ENCODE results near the gene PRKCZ. TPM values are rescaled to one million over a fixed set of nuclear protein-coding genes. Genes with fewer than 3 reads are reported as not detected.

The PRKCZ gene
- total and polyA plus RNA-seq, 2 of the 4 experiments (the other 2 are of a cell fraction) = 2.0 to 3.5 TPM

GRCh38 chr1:2102753-2103152 is 52.5 kb downstream of the PRKCZ start:
- H4K20me1 ChIP-seq (ENCODE audit: insufficient read depth, low read length) = peaks cover 3% of the 10 kb centered on the region; the same call in 1 of the 2 replicates
- dilution Hi-C loops (cut with HindIII; ENCODE audit: low sequenced_read_pairs, unreplicated experiment) = no loop called here
- H2AK5ac ChIP-seq (ENCODE audit: low read depth, low read length) = no peak overlapping the region; the same call in 1 of the 2 replicates
- H3K79me1 ChIP-seq (ENCODE audit: low read depth in 1 of 2, low read length in 2 of 2) = no peaks in the 10 kb centered on the region
- no peak overlapping the region for H3K23ac ChIP-seq (ENCODE audit: low read depth, low read length)
- no peak overlapping the region for H4K5ac ChIP-seq (ENCODE audit: low read depth, low read length)
- no peak overlapping the region for H3K4me3 ChIP-seq (ENCODE audit: insufficient read depth, low read depth, low read length)
- TF ChIP-seq BHLHE40 (IDR thresholded peaks at IDR 0.05; ENCODE audit: low read depth, low read length) = no peak
- no peak for TF ChIP-seq POLR2A (IDR thresholded peaks at IDR 0.05; ENCODE audit: low read depth, low read length)
- TF ChIP-seq SMC3 (IDR thresholded peaks at IDR 0.05; ENCODE audit: low read depth, low read length) = no peak
- no peak for TF ChIP-seq MXI1 (IDR thresholded peaks at IDR 0.05; ENCODE audit: borderline replicate concordance, low read depth, low read length)
- no peak for TF ChIP-seq CEBPB (IDR thresholded peaks at IDR 0.05; ENCODE audit: low read depth, low read length)
- TF ChIP-seq MAZ (IDR thresholded peaks at IDR 0.05; ENCODE audit: borderline replicate concordance, low read depth, low read length) = no peak
- TF ChIP-seq MAFK (IDR thresholded peaks at IDR 0.05; ENCODE audit: low read depth, low read length) = no peak
- no peak for TF ChIP-seq RAD21 (IDR thresholded peaks at IDR 0.05; ENCODE audit: low read length)
- TF ChIP-seq CTCF (conservative IDR thresholded peaks at IDR 0.05; ENCODE audit: low read depth, low read length) = no peak
- no peak for TF ChIP-seq ELK1 (IDR thresholded peaks at IDR 0.05; ENCODE audit: borderline replicate concordance, low read depth, low read length)
- TF ChIP-seq NFE2L2 (IDR thresholded peaks at IDR 0.05; ENCODE audit: low read depth, low read length) = no peak
- no peak for TF ChIP-seq CHD1 (IDR thresholded peaks at IDR 0.05; ENCODE audit: low read depth, low read length)
- TF ChIP-seq USF2 (IDR thresholded peaks at IDR 0.05; ENCODE audit: low read depth, low read length) = no peak
- no peak for TF ChIP-seq RCOR1 (IDR thresholded peaks at IDR 0.05; ENCODE audit: insufficient replicate concordance, low read length)
- no peak for TF ChIP-seq RFX5 (IDR thresholded peaks at IDR 0.05; ENCODE audit: low read depth, low read length)
- TF ChIP-seq FOS (IDR thresholded peaks at IDR 0.05; ENCODE audit: low read depth, low read length) = no peak
- in situ Hi-C loops (cut with MboI; ENCODE audit: low sequenced_read_pairs) = no loop called here
- no peaks in the 10 kb centered on the region for H3K36me3 ChIP-seq (ENCODE audit: control insufficient read depth, insufficient read depth, low read length)
- no peak overlapping the region for H3K9ac ChIP-seq (ENCODE audit: low read depth, low read length)
- no peaks in the 10 kb centered on the region for H3K9me1 ChIP-seq (ENCODE audit: insufficient read depth, low read length)
- no peak overlapping the region for H2BK20ac ChIP-seq (ENCODE audit: low read depth, low read length)
- no peak for DNase-seq
- intact Hi-C loops (cut with micrococcal nuclease) = no loop called here
- H2BK15ac ChIP-seq (ENCODE audit: low read depth, low read length) = no peak overlapping the region
- no peak overlapping the region for H3K56ac ChIP-seq (ENCODE audit: extremely low read depth, insufficient read depth, low read length)
- no peak overlapping the region for H3K18ac ChIP-seq (ENCODE audit: low read depth, low read length)
- H4K8ac ChIP-seq (ENCODE audit: low read depth in 2 of 2, low read length in 2 of 2) = no peak overlapping the region
- H3K4me1 ChIP-seq (ENCODE audit: control insufficient read depth, insufficient read depth, low read length) = peaks cover 3% of the 10 kb centered on the region; the same call in 1 of the 2 replicates
- no peak overlapping the region for H3K14ac ChIP-seq (replicated peaks; ENCODE audit: low read depth, low read length)
- no peak overlapping the region for H2AK9ac ChIP-seq (replicated peaks; ENCODE audit: low read depth, low read length, poor library complexity)
- no TSS peak for BruUV-seq (replicated peaks)
- H3K9me3 ChIP-seq (ENCODE audit: control insufficient read depth, insufficient read depth, low read length) = peaks cover 5% of the 10 kb centered on the region; the same call in 1 of the 2 replicates
- no peak overlapping the region for H4K91ac ChIP-seq (ENCODE audit: insufficient read depth, low read depth, low read length)
- no peak overlapping the region for H3K4ac ChIP-seq (ENCODE audit: low read depth, low read length)
- no peak for ATAC-seq (ENCODE audit: low read depth)
- no CpG with 5 or more reads among the region's 12 CpGs for WGBS, 2 experiments (ENCODE audit: extremely low coverage in 2 of 2, insufficient read length in 1 of 2)
- H2BK120ac ChIP-seq (ENCODE audit: low read depth, low read length) = no peak overlapping the region
- ChIA-PET CTCF (no interaction called here), POLR2A (ENCODE audit: unreplicated experiment) (no interaction called here)
- H3K27ac ChIP-seq (ENCODE audit: insufficient read depth, low read length) = no peak overlapping the region
- no peak overlapping the region for H2AFZ ChIP-seq (replicated peaks; ENCODE audit: low read length, poor library complexity)
- no peak overlapping the region for H2BK5ac ChIP-seq (ENCODE audit: low read depth, low read length, poor library complexity, severe bottlenecking)
- H3K27me3 ChIP-seq (ENCODE audit: control insufficient read depth, insufficient read depth, low read length) = peaks cover 30% of the 10 kb centered on the region
- no peak overlapping the region for H3K4me2 ChIP-seq (ENCODE audit: low read depth, low read length)
